ENCODE measurements around the gene TMEM132D. TPM values are rescaled to one million over a fixed set of nuclear protein-coding genes. Genes with fewer than 3 reads are reported as not detected.

The TMEM132D gene
- total RNA-seq, 4 donors from 2014 or later, result 0.35 TPM; not detected in 3

GRCh38 chr12:129826273-129826672 is 77.6 kb downstream of the TMEM132D start:
- no peaks in the 10 kb centered on the region for H3K9me3 ChIP-seq
- H3K36me3 ChIP-seq, result no peaks in the 10 kb centered on the region
- H3K4me3 ChIP-seq, result no peak overlapping the region
- no peaks in the 10 kb centered on the region for H3K4me1 ChIP-seq
- H3K27ac ChIP-seq, result no peak overlapping the region
- intact Hi-C loops (cut with DNase I; ENCODE audit: low total_unique reads), result no loop called here
- H3K27me3 ChIP-seq, result no peaks in the 10 kb centered on the region
- DNase-seq, result no peak
- TF ChIP-seq, protein P1, sequence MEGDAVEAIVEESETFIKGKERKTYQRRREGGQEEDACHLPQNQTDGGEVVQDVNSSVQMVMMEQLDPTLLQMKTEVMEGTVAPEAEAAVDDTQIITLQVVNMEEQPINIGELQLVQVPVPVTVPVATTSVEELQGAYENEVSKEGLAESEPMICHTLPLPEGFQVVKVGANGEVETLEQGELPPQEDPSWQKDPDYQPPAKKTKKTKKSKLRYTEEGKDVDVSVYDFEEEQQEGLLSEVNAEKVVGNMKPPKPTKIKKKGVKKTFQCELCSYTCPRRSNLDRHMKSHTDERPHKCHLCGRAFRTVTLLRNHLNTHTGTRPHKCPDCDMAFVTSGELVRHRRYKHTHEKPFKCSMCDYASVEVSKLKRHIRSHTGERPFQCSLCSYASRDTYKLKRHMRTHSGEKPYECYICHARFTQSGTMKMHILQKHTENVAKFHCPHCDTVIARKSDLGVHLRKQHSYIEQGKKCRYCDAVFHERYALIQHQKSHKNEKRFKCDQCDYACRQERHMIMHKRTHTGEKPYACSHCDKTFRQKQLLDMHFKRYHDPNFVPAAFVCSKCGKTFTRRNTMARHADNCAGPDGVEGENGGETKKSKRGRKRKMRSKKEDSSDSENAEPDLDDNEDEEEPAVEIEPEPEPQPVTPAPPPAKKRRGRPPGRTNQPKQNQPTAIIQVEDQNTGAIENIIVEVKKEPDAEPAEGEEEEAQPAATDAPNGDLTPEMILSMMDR (IDR thresholded peaks at IDR 0.05), result no peak
- TF ChIP-seq POLR2A (IDR thresholded peaks at IDR 0.05), result no peak

- Histone ChIP-seq H3K9me3 (no peaks in the 10 kb centered on the region), H3K27ac (no peak overlapping the region), H3K4me1 (no peaks in the 10 kb centered on the region), H3K4me3 (no peak overlapping the region), H3K36me3 (no peaks in the 10 kb centered on the region), H3K27me3 (no peaks in the 10 kb centered on the region)
- intact Hi-C loops (cut with DNase I; ENCODE audit: low total_unique reads), result no loop called here
- no peak for DNase-seq
- TF ChIP-seq, protein P1 (IDR thresholded peaks at IDR 0.05), result no peak
- TF ChIP-seq POLR2A (IDR thresholded peaks at IDR 0.05), result no peak
These were observed 78.5 kb downstream of the TMEM132D start for GRCh38 chr12:129825316-129825715.

GRCh38 chr12:129821964-129822363 is 81.9 kb downstream of the TMEM132D start:
- Histone ChIP-seq H3K4me1 (no peaks in the 10 kb centered on the region), H3K4me3 (no peak overlapping the region), H3K36me3 (no peaks in the 10 kb centered on the region), H3K27me3 (no peaks in the 10 kb centered on the region), H3K27ac (no peak overlapping the region), H3K9me3 (no peaks in the 10 kb centered on the region)
- DNase-seq, result no peak
- TF ChIP-seq, protein P1 (IDR thresholded peaks at IDR 0.05), result no peak
- no peak for TF ChIP-seq POLR2A (IDR thresholded peaks at IDR 0.05)
- intact Hi-C loops (cut with DNase I; ENCODE audit: low total_unique reads), result no loop called here

- no peak for DNase-seq
- TF ChIP-seq, protein P1 (IDR thresholded peaks at IDR 0.05), result no peak
- TF ChIP-seq POLR2A (IDR thresholded peaks at IDR 0.05), result no peak
- no peaks in the 10 kb centered on the region for H3K36me3 ChIP-seq
- no peaks in the 10 kb centered on the region for H3K27me3 ChIP-seq
- intact Hi-C loops (cut with DNase I; ENCODE audit: low total_unique reads), result no loop called here
- no peaks in the 10 kb centered on the region for H3K4me1 ChIP-seq
- no peak overlapping the region for H3K27ac ChIP-seq
- no peak overlapping the region for H3K4me3 ChIP-seq
- no peaks in the 10 kb centered on the region for H3K9me3 ChIP-seq
These were observed 84.4 kb downstream of the TMEM132D start for GRCh38 chr12:129819391-129819790.

DNA sequence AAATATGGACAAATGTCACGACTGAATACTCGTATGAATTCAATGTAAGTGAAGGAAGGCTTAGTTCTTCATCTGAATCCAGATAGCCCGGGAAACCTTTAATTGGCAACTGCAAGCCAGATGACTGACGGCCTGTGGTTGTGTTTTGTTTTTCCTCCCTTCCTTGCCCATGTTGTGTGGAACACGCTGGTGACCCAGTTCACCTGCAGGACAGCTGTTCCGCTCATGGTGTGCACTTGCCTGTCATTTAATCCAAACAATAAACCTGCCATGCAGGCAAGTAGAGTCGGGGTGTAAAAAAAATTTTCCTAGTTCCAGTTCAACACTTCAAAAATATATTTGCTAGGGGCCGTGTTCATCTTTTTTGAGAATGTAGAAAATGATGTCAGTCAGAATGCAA is 88.0 kb downstream of the TMEM132D start:
- Histone ChIP-seq H3K27me3 (no peaks in the 10 kb centered on the region), H3K36me3 (no peaks in the 10 kb centered on the region), H3K27ac (no peak overlapping the region), H3K4me1 (no peaks in the 10 kb centered on the region), H3K9me3 (no peaks in the 10 kb centered on the region), H3K4me3 (no peak overlapping the region)
- intact Hi-C loops (cut with DNase I; ENCODE audit: low total_unique reads), result no loop called here
- TF ChIP-seq POLR2A (IDR thresholded peaks at IDR 0.05), result no peak
- TF ChIP-seq, protein P1 (IDR thresholded peaks at IDR 0.05), result no peak
- DNase-seq, result no peak
